Suppressor macrophage treated with lipopolysaccharide for 4 hours (primary cell): ENCODE measurements around the gene CD93.

Source experiments
- DNase-seq: peaks from one replicate; pipeline ENCODE4 v3.0.0-alpha.2; 2020

The CD93 gene

GRCh38 chr20:23097636-23098580, 11.8 kb upstream of the CD93 start:
- peak; percentile 68 for DNase-seq

GRCh38 chr20:23096986-23097520, 10.9 kb upstream of the CD93 start:
- no peak for DNase-seq

- peak; percentile 44 for DNase-seq
Measured at GRCh38 chr20:23096097-23096496, 10.0 kb upstream of the CD93 start.

GRCh38 chr20:23095499-23095898, 9.4 kb upstream of the CD93 start:
- DNase-seq: peak; percentile 43

- DNase-seq: peak; percentile 74
Measured at GRCh38 chr20:23094927-23095326, 8.8 kb upstream of the CD93 start.

GRCh38 chr20:23094213-23094896, 8.2 kb upstream of the CD93 start:
- no peak for DNase-seq

- no peak for DNase-seq
Measured at GRCh38 chr20:23093613-23094012, 7.5 kb upstream of the CD93 start.

- no peak for DNase-seq
Measured at GRCh38 chr20:23092861-23093495, 6.9 kb upstream of the CD93 start.

GRCh38 chr20:23092384-23092756, 6.2 kb upstream of the CD93 start:
- no peak for DNase-seq

- no peak for DNase-seq
Measured at GRCh38 chr20:23091721-23092383, 5.7 kb upstream of the CD93 start.

GRCh38 chr20:23090878-23091277, 4.8 kb upstream of the CD93 start:
- DNase-seq: peak; percentile 49

- DNase-seq: no peak
Measured at GRCh38 chr20:23090147-23090546, 4.0 kb upstream of the CD93 start.

GRCh38 chr20:23088866-23089265, 2.7 kb upstream of the CD93 start:
- no peak for DNase-seq

- peak; percentile 74 for DNase-seq
Measured at GRCh38 chr20:23087587-23088251, 1.6 kb upstream of the CD93 start.

- peak; percentile 92 for DNase-seq
Measured at GRCh38 chr20:23086931-23087411, 847 bp upstream of the CD93 start.

GRCh38 chr20:23085436-23086055, 578 bp downstream of the CD93 start:
- DNase-seq: no peak

GRCh38 chr20:23084845-23085365, 1.2 kb downstream of the CD93 start:
- no peak for DNase-seq

GRCh38 chr20:23084282-23084844, 1.8 kb downstream of the CD93 start:
- DNase-seq: no peak

GRCh38 chr20:23083553-23084220, 2.4 kb downstream of the CD93 start:
- no peak for DNase-seq

- no peak for DNase-seq
Measured at GRCh38 chr20:23082846-23083552, 3.1 kb downstream of the CD93 start.
